GM12892 (cell line): ENCODE data around the gene ZNF827.

Experiments
- POLR2A ChIP-seq: IDR thresholded peaks from 2 replicates; pipeline ENCODE4 v1.6.1; 2011; ENCODE audit warnings: low read depth, low read length, control low read depth
- POLR2AphosphoS5 ChIP-seq: IDR thresholded peaks from 2 replicates; pipeline ENCODE4 v1.6.1; 2011; ENCODE audit warnings: low read depth, low read length, control low read depth

DNA sequence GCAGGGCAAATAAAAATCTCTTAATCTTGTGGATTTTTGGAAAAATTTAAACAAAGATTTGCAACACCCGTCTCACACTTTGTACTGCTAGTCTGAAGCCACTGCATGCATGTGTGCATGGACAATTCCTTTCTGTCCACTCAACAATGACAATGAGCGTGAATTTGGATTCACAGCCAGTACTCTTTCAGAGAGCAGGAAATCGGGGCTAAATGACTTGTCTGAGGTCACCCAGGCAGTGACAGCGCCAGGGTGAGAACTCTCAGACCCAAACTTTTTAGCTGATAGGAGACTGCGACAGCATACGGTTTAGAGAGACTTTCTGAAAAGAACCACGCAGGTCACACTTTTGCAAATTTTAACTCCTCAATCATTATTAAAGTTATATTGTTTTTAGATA lies 90.9 kb downstream of the ZNF827 start:
- no peak for TF ChIP-seq POLR2A
- TF ChIP-seq POLR2AphosphoS5 = no peak
